LNCaP clone FGC (cell line): ENCODE data around the gene MLXIPL.
"Not testable (repeated sequence)": the region's sequence is repeated elsewhere in the genome, so short reads cannot be mapped to it uniquely, and the experiment has no call there.

Experiments used
- DNase-seq: peaks from one replicate; pipeline ENCODE4 v3.0.0-alpha.2; 2011; ENCODE audit warnings: low read depth
- H3K4me3 ChIP-seq: 2 replicates; pipeline ENCODE4 v1.5.1; 2011; ENCODE audit warnings: mild to moderate bottlenecking, low read depth, low read length, control low read depth
- TF ChIP-seq, protein P1 (sequence below): IDR thresholded peaks from 2 replicates; pipeline ENCODE4 v1.5.1; 2012; ENCODE audit warnings: mild to moderate bottlenecking; ENCODE audit not compliant: control insufficient read depth, insufficient read depth; ENCODE audit errors: extremely low read depth

MLXIPL gene

GRCh38 chr7:73570977-73571376, 53.3 kb downstream of the MLXIPL start:
- TF ChIP-seq, protein P1, sequence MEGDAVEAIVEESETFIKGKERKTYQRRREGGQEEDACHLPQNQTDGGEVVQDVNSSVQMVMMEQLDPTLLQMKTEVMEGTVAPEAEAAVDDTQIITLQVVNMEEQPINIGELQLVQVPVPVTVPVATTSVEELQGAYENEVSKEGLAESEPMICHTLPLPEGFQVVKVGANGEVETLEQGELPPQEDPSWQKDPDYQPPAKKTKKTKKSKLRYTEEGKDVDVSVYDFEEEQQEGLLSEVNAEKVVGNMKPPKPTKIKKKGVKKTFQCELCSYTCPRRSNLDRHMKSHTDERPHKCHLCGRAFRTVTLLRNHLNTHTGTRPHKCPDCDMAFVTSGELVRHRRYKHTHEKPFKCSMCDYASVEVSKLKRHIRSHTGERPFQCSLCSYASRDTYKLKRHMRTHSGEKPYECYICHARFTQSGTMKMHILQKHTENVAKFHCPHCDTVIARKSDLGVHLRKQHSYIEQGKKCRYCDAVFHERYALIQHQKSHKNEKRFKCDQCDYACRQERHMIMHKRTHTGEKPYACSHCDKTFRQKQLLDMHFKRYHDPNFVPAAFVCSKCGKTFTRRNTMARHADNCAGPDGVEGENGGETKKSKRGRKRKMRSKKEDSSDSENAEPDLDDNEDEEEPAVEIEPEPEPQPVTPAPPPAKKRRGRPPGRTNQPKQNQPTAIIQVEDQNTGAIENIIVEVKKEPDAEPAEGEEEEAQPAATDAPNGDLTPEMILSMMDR, result no peak
- no peak for DNase-seq
- H3K4me3 ChIP-seq, result no peak overlapping the region

DNA sequence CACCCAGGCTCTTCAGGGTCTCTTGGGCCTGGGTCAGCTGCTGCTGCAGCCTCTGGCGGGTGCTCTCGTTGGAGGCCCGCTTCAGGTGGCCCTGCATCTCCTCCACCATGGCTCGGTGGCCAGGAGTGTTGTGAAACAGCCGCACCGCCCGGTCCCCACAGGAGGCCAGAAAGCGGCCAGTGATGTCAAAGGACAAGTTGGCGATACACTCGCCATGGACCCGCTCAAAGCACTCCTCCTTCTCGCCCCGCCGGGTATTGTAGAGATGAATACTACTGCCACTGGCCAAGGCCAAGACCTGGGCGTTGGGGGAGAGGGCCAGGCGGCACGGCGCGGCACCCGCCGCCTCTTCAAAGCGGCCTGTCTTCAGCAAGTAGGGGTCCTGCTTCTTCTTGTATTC, 53.8 kb downstream of the MLXIPL start:
- TF ChIP-seq, protein P1, result no peak
- DNase-seq, result no peak
- no peak overlapping the region for H3K4me3 ChIP-seq

GRCh38 chr7:73569042-73569608, 55.2 kb downstream of the MLXIPL start:
- TF ChIP-seq, protein P1, result no peak
- DNase-seq, result no peak
- no peak overlapping the region for H3K4me3 ChIP-seq

DNA sequence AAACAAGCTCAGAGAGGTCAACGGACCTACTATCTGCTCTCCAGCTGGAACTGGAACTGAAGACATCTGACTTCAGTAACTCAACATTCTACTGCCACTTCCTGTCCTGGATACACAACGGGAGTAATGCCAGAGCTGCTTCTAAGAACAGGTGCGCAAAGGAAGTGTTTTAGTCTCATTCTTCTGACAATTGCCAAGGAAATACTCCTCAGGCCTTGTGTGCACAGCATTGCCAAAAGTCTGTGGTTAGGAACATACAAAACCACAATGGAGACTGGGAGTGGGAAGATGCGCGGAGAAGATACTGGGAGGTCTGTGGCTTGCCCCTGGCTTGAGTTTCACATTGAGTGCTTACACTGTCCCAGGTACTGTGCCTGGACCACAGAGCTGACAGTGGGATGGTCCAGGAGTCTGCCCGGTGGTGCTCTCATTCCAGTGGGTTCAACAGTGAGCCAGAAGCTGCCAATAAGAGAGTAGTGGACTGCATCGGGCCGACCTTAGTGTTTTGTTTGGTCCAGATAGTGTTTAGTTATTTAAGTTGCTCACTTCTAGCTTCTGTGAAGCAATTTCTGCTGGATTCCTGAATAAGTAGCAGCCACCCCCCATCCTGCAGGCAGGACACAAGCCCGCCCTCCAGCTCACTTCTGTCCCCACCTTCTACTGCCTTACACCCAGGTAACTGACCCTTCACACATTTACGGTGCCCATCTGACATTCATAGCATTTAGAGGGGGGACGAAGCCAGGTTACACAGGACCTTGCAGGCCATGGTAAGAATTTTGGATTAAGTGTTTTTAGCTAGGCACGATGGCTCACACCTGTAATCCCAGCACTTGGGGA, 56.3 kb downstream of the MLXIPL start:
- peak; percentile 46 for DNase-seq
- H3K4me3 ChIP-seq, result no peak overlapping the region

DNA sequence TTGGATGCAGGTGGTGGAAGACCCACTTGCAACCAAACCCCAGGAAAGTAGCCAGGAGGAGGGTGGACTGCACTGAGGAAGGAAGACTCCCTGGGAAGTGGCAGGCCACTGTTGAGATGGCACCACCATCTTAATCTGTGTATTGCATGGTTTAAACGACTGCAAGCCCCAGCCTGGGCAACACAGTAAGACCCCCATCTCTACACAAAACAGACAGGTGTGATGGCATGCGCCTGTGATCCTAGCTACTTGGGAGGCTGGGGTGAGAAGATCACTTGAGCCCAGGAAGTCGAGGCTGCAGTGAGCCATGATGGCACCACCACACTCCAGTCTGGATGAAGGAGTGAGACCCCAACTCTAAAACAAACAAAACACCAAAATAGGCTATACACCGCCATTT, 57.2 kb downstream of the MLXIPL start:
- no peak for DNase-seq
- no peak overlapping the region for H3K4me3 ChIP-seq
- TF ChIP-seq, protein P1, result no peak

More for the DNA sequence above, 56.3 kb downstream of the MLXIPL start:
- TF ChIP-seq, protein P1, result no peak

DNA sequence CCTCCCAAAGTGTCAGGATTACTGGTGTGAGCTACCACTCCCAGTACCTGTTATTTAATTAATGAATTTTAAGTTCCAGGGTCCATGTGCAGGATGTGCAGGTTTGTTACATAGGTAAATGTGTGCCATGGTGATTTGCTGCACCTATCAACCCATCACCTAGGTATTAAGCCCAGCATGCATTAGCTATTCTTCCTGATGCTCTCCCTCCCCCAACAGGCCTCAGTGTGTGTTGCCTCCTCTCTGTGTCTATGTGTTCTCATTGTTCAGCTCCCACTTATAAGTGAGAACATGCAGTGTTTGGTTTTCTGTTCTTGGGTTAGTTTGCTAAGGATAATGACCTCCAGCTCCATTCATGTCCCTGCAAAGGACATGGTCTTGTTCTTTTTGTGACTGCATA, 57.9 kb downstream of the MLXIPL start:
- DNase-seq, H3K4me3 ChIP-seq: not testable (repeated sequence)

DNA sequence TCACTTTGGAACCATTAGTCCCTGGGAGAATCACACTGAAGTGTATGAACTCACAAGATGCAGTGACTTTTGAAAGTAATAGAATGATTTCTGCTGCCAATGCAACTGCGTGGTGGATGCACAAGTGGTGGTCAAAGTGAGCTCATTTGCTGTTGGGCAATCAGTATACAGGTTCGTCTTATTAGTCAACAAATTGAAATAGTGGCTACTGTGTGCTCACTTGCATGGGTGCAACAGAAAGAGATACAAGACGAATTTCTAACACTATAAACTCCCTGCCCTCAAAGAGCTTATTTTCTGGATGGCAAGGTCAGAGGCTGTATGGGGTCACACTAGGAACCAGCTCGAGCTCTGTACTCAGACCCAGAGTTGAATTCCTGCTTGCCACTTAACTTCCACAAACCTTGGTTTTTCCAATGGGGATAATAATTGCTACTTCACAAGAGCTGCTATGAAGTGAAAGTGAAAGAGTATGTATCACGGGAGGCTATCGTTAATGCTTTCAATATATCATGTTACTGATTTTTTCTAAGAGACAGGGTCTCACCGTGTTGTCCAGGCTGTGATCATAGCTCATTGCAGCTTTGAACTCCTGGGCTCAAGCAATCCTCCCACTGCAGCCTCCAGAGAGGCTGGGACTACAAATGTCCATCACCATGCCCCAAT, 58.5 kb downstream of the MLXIPL start:
- no peak for DNase-seq
- TF ChIP-seq, protein P1, result no peak
- no peak overlapping the region for H3K4me3 ChIP-seq
